Muscle of leg (tissue), 11 donors: ENCODE results near the gene LTB4R2. TPM values are rescaled to one million over a fixed set of nuclear protein-coding genes. Genes with fewer than 3 reads are reported as not detected.
A peak's percentile ranks its signal among the peaks of the same experiment; 100 is the strongest.

Experiments
- DNase-seq: peaks from one replicate; pipeline ENCODE4 v3.0.0; 2013
- H3K27ac ChIP-seq: one replicate; pipeline ENCODE4 v1.5.1; 2013; ENCODE audit warnings: mild to moderate bottlenecking, low read length, control low read depth
- H3K27me3 ChIP-seq: one replicate; pipeline ENCODE4 v1.6.1; 2013; ENCODE audit warnings: low read length; ENCODE audit not compliant: control insufficient read depth, insufficient read depth
- H3K36me3 ChIP-seq: one replicate; pipeline ENCODE4 v1.6.1; 2013; ENCODE audit warnings: low read length; ENCODE audit not compliant: control insufficient read depth, insufficient read depth
- H3K4me1 ChIP-seq: one replicate; pipeline ENCODE4 v1.6.1; 2013; ENCODE audit warnings: low read length; ENCODE audit not compliant: control insufficient read depth, insufficient read depth
- H3K4me3 ChIP-seq: one replicate; pipeline ENCODE4 v1.5.1; 2013; ENCODE audit warnings: low read length, control low read depth
- H3K9me3 ChIP-seq: replicated peaks from 2 replicates; pipeline ENCODE4 v1.6.1; 2013; ENCODE audit warnings: low read depth, low read length; ENCODE audit not compliant: control insufficient read depth
- WGBS: methylation state at CpG from one replicate; pipeline ENCODE4 v1.1.5; 2013; ENCODE audit warnings: missing lambda C conversion rate; ENCODE audit not compliant: insufficient coverage; 5-methylcytosine and 5-hydroxymethylcytosine counted together
- polyA plus RNA-seq, 8 donors: library from polyadenylated mRNA; unstranded; fragments of 120-200 nt; gene quantifications; one replicate each; pipeline versions ENCODE4 v1.2.1 to v1.2.3, GENCODE V29; 2013; ENCODE audit warnings: inconsistent platforms in 1 of 8, low replicate concordance in 1 of 8; ENCODE audit not compliant: insufficient read length in 8 of 8, insufficient read depth in 1 of 8
- total RNA-seq: library from RNA; stranded (reverse); fragments of 120-200 nt; gene quantifications from one replicate; pipeline ENCODE4 v1.2.4, GENCODE V29; 2013

LTB4R2 gene
- total and polyA plus RNA-seq, 9 donors: 1.1 to 4.4 (median 2.7) TPM

GRCh38 chr14:24315807-24316596 lies 6.1 kb downstream of the LTB4R2 start:
- DNase-seq: peak; percentile 42
- Histone ChIP-seq H3K27me3 (peaks cover 43% of the 10 kb centered on the region), H3K4me3 (no peak overlapping the region), H3K4me1 (peaks cover 31% of the 10 kb centered on the region), H3K9me3 (no peaks in the 10 kb centered on the region), H3K27ac (no peak overlapping the region), H3K36me3 (no peaks in the 10 kb centered on the region)
- WGBS: 30% methylated on average over 70 of the region's 70 CpGs

- no peak for DNase-seq
- WGBS: 49% methylated on average over 12 of the region's 18 CpGs
- peaks cover 27% of the 10 kb centered on the region for H3K4me1 ChIP-seq
- peaks cover 43% of the 10 kb centered on the region for H3K27me3 ChIP-seq
- H3K4me3 ChIP-seq: no peak overlapping the region
- no peaks in the 10 kb centered on the region for H3K9me3 ChIP-seq
- no peaks in the 10 kb centered on the region for H3K36me3 ChIP-seq
- no peak overlapping the region for H3K27ac ChIP-seq
Measured at GRCh38 chr14:24316597-24316950, 6.6 kb downstream of the LTB4R2 start.

GRCh38 chr14:24317141-24317928 lies 7.4 kb downstream of the LTB4R2 start:
- Histone ChIP-seq H3K4me1 (peaks cover 20% of the 10 kb centered on the region), H3K9me3 (no peaks in the 10 kb centered on the region), H3K36me3 (no peaks in the 10 kb centered on the region), H3K27me3 (peaks cover 43% of the 10 kb centered on the region), H3K4me3 (no peak overlapping the region), H3K27ac (no peak overlapping the region)
- no peak for DNase-seq
- 90% methylated on average over 1 of the region's 3 CpGs for WGBS

GRCh38 chr14:24321212-24321975 lies 11.5 kb downstream of the LTB4R2 start:
- H3K4me1 ChIP-seq: no peaks in the 10 kb centered on the region
- no peak for DNase-seq
- WGBS: 73% methylated on average over 7 of the region's 14 CpGs
- no peak overlapping the region for H3K27ac ChIP-seq
- H3K36me3 ChIP-seq: no peaks in the 10 kb centered on the region
- no peak overlapping the region for H3K4me3 ChIP-seq
- no peaks in the 10 kb centered on the region for H3K9me3 ChIP-seq
- H3K27me3 ChIP-seq: peaks cover 27% of the 10 kb centered on the region

- Histone ChIP-seq H3K27ac (no peak overlapping the region), H3K36me3 (no peaks in the 10 kb centered on the region), H3K27me3 (peaks cover 18% of the 10 kb centered on the region), H3K9me3 (no peaks in the 10 kb centered on the region), H3K4me3 (no peak overlapping the region), H3K4me1 (peaks cover 4% of the 10 kb centered on the region)
- DNase-seq: no peak
- WGBS: 37% methylated on average over 6 of the region's 10 CpGs
Measured at GRCh38 chr14:24322672-24323071, 12.7 kb downstream of the LTB4R2 start.

- Histone ChIP-seq H3K9me3 (no peaks in the 10 kb centered on the region), H3K36me3 (no peaks in the 10 kb centered on the region), H3K4me3 (no peak overlapping the region), H3K27ac (no peak overlapping the region), H3K4me1 (peaks cover 4% of the 10 kb centered on the region), H3K27me3 (peaks cover 14% of the 10 kb centered on the region)
- no peak for DNase-seq
- WGBS: 34% methylated on average over 3 of the region's 3 CpGs
Measured at GRCh38 chr14:24323341-24323740, 13.4 kb downstream of the LTB4R2 start.

GRCh38 chr14:24324024-24324423 lies 14.1 kb downstream of the LTB4R2 start:
- Histone ChIP-seq H3K27ac (no peak overlapping the region), H3K4me1 (peaks cover 4% of the 10 kb centered on the region), H3K36me3 (no peaks in the 10 kb centered on the region), H3K9me3 (no peaks in the 10 kb centered on the region), H3K27me3 (peaks cover 7% of the 10 kb centered on the region), H3K4me3 (no peak overlapping the region)
- 67% methylated on average over 4 of the region's 6 CpGs for WGBS
- no peak for DNase-seq

GRCh38 chr14:24325041-24325530 lies 15.1 kb downstream of the LTB4R2 start:
- Histone ChIP-seq H3K4me3 (no peak overlapping the region), H3K27me3 (no peaks in the 10 kb centered on the region), H3K27ac (no peak overlapping the region), H3K9me3 (no peaks in the 10 kb centered on the region), H3K4me1 (peaks cover 4% of the 10 kb centered on the region), H3K36me3 (no peaks in the 10 kb centered on the region)
- no peak for DNase-seq
- WGBS: 63% methylated on average over 4 of the region's 5 CpGs

- no peak for DNase-seq
Measured at GRCh38 chr14:24325963-24326362, 16.0 kb downstream of the LTB4R2 start.

GRCh38 chr14:24327303-24327702 lies 17.4 kb downstream of the LTB4R2 start:
- Histone ChIP-seq H3K27ac (no peak overlapping the region), H3K4me1 (peaks cover 10% of the 10 kb centered on the region), H3K36me3 (no peaks in the 10 kb centered on the region), H3K27me3 (peaks cover 15% of the 10 kb centered on the region), H3K9me3 (no peaks in the 10 kb centered on the region), H3K4me3 (no peak overlapping the region)
- peak; percentile 39 for DNase-seq
- 58% methylated on average over 2 of the region's 2 CpGs for WGBS

More at GRCh38 chr14:24325963-24326362, 16.0 kb downstream of the LTB4R2 start:
- 66% methylated on average over 8 of the region's 9 CpGs for WGBS
- Histone ChIP-seq H3K36me3 (no peaks in the 10 kb centered on the region), H3K9me3 (no peaks in the 10 kb centered on the region), H3K4me3 (no peak overlapping the region), H3K4me1 (peaks cover 4% of the 10 kb centered on the region), H3K27ac (no peak overlapping the region), H3K27me3 (peaks cover 3% of the 10 kb centered on the region)
